H9 (cell line): ENCODE data around the gene RNF215. TPM values are rescaled to one million over a fixed set of nuclear protein-coding genes. Genes with fewer than 3 reads are reported as not detected.

Source experiments
- DNase-seq: peaks from one replicate; pipeline ENCODE4 v3.0.0-alpha.2; 2017
- H2AFZ ChIP-seq: one replicate; pipeline ENCODE4 v1.6.1; 2013; ENCODE audit warnings: mild to moderate bottlenecking, low read length, control low read depth, moderate library complexity
- H2AK5ac ChIP-seq: 2 replicates; pipeline ENCODE4 v1.6.1; 2013; ENCODE audit warnings: low read length, control low read depth, mixed read lengths; ENCODE audit not compliant: insufficient read length
- H2BK120ac ChIP-seq: one replicate; pipeline ENCODE4 v1.6.1; 2013; ENCODE audit warnings: low read depth, mild to moderate bottlenecking, low read length, control low read depth, inconsistent platforms; ENCODE audit not compliant: poor library complexity, severe bottlenecking
- H2BK12ac ChIP-seq: 2 replicates; pipeline ENCODE4 v1.6.1; 2013; ENCODE audit warnings: low read length, control low read depth, mixed read lengths, low read depth; ENCODE audit not compliant: insufficient read length
- H2BK15ac ChIP-seq: 2 replicates; pipeline ENCODE4 v1.6.1; 2013; ENCODE audit warnings: low read depth, low read length, control low read depth
- H2BK20ac ChIP-seq: one replicate; pipeline ENCODE4 v1.6.1; 2013; ENCODE audit warnings: low read depth, mild to moderate bottlenecking, low read length, control low read depth, inconsistent platforms; ENCODE audit not compliant: poor library complexity, severe bottlenecking
- H2BK5ac ChIP-seq: 2 replicates; pipeline ENCODE4 v1.6.1; 2013; ENCODE audit warnings: low read length, control low read depth, mixed read lengths; ENCODE audit not compliant: insufficient read length
- H3K14ac ChIP-seq: 2 replicates; pipeline ENCODE4 v1.6.1; 2013; ENCODE audit warnings: low read length, control low read depth; ENCODE audit not compliant: insufficient read depth
- H3K18ac ChIP-seq: 2 replicates; pipeline ENCODE4 v1.6.1; 2013; ENCODE audit warnings: low read depth, mild to moderate bottlenecking, mixed read lengths, low read length, control low read depth; ENCODE audit not compliant: insufficient read length
- H3K23ac ChIP-seq: 2 replicates; pipeline ENCODE4 v1.6.1; 2013; ENCODE audit warnings: low read length, control low read depth, mixed read lengths, low read depth; ENCODE audit not compliant: insufficient read length
- H3K23me2 ChIP-seq: 2 replicates; pipeline ENCODE4 v1.6.1; 2013; ENCODE audit warnings: low read depth, mild to moderate bottlenecking, mixed read lengths, low read length, control low read depth; ENCODE audit not compliant: insufficient read length, poor library complexity, severe bottlenecking
- H3K27ac ChIP-seq: 2 replicates; pipeline ENCODE4 v1.5.1; 2013; ENCODE audit warnings: low read length, control low read depth, mixed read lengths, low read depth; ENCODE audit not compliant: insufficient read length
- H3K27me3 ChIP-seq: 2 replicates; pipeline ENCODE4 v1.6.1; 2013; ENCODE audit warnings: low read length, control low read depth, inconsistent platforms; ENCODE audit not compliant: insufficient read depth
- H3K4ac ChIP-seq: 2 replicates; pipeline ENCODE4 v1.6.1; 2013; ENCODE audit warnings: low read depth, mild to moderate bottlenecking, control low read depth, inconsistent platforms, low read length, moderate library complexity
- H3K4me1 ChIP-seq: 2 replicates; pipeline ENCODE4 v1.6.1; 2013; ENCODE audit warnings: low read length, control low read depth, inconsistent platforms; ENCODE audit not compliant: insufficient read depth
- H3K4me2 ChIP-seq: 2 replicates; pipeline ENCODE4 v1.6.1; 2013; ENCODE audit warnings: low read length, control low read depth, mixed read lengths; ENCODE audit not compliant: insufficient read length, insufficient read depth
- H3K56ac ChIP-seq: 2 replicates; pipeline ENCODE4 v1.6.1; 2013; ENCODE audit warnings: low read depth, mild to moderate bottlenecking, mixed read lengths, low read length, control low read depth; ENCODE audit not compliant: insufficient read length
- H3K79me1 ChIP-seq: 2 replicates; pipeline ENCODE4 v1.6.1; 2013; ENCODE audit warnings: low read depth, mild to moderate bottlenecking, moderate library complexity, low read length, control low read depth, inconsistent platforms; ENCODE audit not compliant: insufficient read depth, poor library complexity, severe bottlenecking
- H3K79me2 ChIP-seq: 2 replicates; pipeline ENCODE4 v1.6.1; 2013; ENCODE audit warnings: low read length, control low read depth, inconsistent platforms; ENCODE audit not compliant: insufficient read depth
- H3K9ac ChIP-seq: 2 replicates; pipeline ENCODE4 v1.6.1; 2013; ENCODE audit warnings: low read length, control low read depth, mixed read lengths; ENCODE audit not compliant: insufficient read length; ENCODE audit errors: extremely low read depth
- H3K9me3 ChIP-seq: one replicate; pipeline ENCODE4 v1.6.1; 2013; ENCODE audit warnings: low read depth, low read length, inconsistent platforms; ENCODE audit not compliant: control insufficient read depth
- H3T11ph ChIP-seq: one replicate; pipeline ENCODE4 v1.6.1; 2013; ENCODE audit warnings: mild to moderate bottlenecking, low read length, control low read depth, inconsistent platforms
- H4K20me1 ChIP-seq: one replicate; pipeline ENCODE4 v1.6.1; 2013; ENCODE audit not compliant: control insufficient read depth, insufficient read length, insufficient read depth
- H4K5ac ChIP-seq: 2 replicates; pipeline ENCODE4 v1.6.1; 2013; ENCODE audit warnings: low read depth, mild to moderate bottlenecking, mixed read lengths, low read length, control low read depth; ENCODE audit not compliant: insufficient read length
- H4K8ac ChIP-seq: replicated peaks from 2 replicates; pipeline ENCODE4 v1.6.1; 2013; ENCODE audit warnings: low read length, control low read depth, mixed read lengths, low read depth; ENCODE audit not compliant: insufficient read length
- H4K91ac ChIP-seq: 2 replicates; pipeline ENCODE4 v1.6.1; 2013; ENCODE audit warnings: low read depth, mild to moderate bottlenecking, moderate library complexity, mixed read lengths, low read length, control low read depth; ENCODE audit not compliant: insufficient read length
- H3K27ac Mint-ChIP-seq, 3 experiments: 2 replicates in 2 of 3; 3 replicates in 1 of 3; pipeline ENCODE4 v1.8.0; 2020 to 2021; ENCODE audit warnings: mixed read lengths in 3 of 3, mild to moderate bottlenecking in 1 of 3, moderate library complexity in 1 of 3
- H3K27me3 Mint-ChIP-seq: 2 replicates; pipeline ENCODE4 v1.8.0; 2021; ENCODE audit warnings: low read depth, mild to moderate bottlenecking, moderate library complexity, mixed read lengths
- H3K36me3 Mint-ChIP-seq, 3 experiments: 2 replicates in 2 of 3; 3 replicates in 1 of 3; pipeline ENCODE4 v1.8.0; 2020 to 2021; ENCODE audit warnings: low read depth in 3 of 3, mixed read lengths in 3 of 3; ENCODE audit not compliant: insufficient read depth in 1 of 3
- H3K4me1 Mint-ChIP-seq, 2 experiments: 2 replicates each; pipeline ENCODE4 v1.8.0; 2020; ENCODE audit warnings: mixed read lengths in 2 of 2
- H3K4me3 Mint-ChIP-seq, 2 experiments: 2 replicates in 1 of 2; 3 replicates in 1 of 2; pipeline ENCODE4 v1.8.0; 2020 to 2021; ENCODE audit warnings: mild to moderate bottlenecking in 2 of 2, mixed read lengths in 2 of 2, moderate library complexity in 1 of 2
- H3K9me3 Mint-ChIP-seq, 2 experiments: 2 replicates in 1 of 2; 3 replicates in 1 of 2; pipeline ENCODE4 v1.8.0; 2020; ENCODE audit warnings: mild to moderate bottlenecking in 2 of 2, mixed read lengths in 2 of 2, moderate library complexity in 1 of 2
- CTCF ChIP-seq: fragments of 200-600 bp; sonication (generic); conservative IDR thresholded peaks from 3 replicates; pipeline ENCODE4 v1.8.0; 2021; ENCODE audit warnings: antibody characterized with exemption, mild to moderate bottlenecking
- WGBS: extraction: QIAGEN DNeasy Blood & Tissue Kit; methylation state at CpG from one replicate; pipeline ENCODE4 v1.1.7; 2013; ENCODE audit warnings: missing lambda C conversion rate, low lambda C conversion rate, mixed read lengths; ENCODE audit not compliant: insufficient read length; ENCODE audit errors: extremely low coverage; 5-methylcytosine and 5-hydroxymethylcytosine counted together
- total RNA-seq: library from RNA; stranded (reverse); gene quantifications from 2 replicates; pipeline ENCODE4 v1.2.1, GENCODE V29; 2021

The RNF215 gene
- total RNA-seq, 1 experiment from 2014 or later, result 24.5 TPM

- Histone ChIP-seq H3K9me3 (no peaks in the 10 kb centered on the region), H3K27me3 (no peaks in the 10 kb centered on the region), H3K4ac (no peak overlapping the region), H2BK15ac (no peak overlapping the region), H3K27ac (no peak overlapping the region), H3K79me2 (peaks cover 21% of the 10 kb centered on the region), H2BK120ac (no peak overlapping the region), H3K23ac (no peak overlapping the region), H4K8ac (no peak overlapping the region), H4K91ac (no peak overlapping the region), H3K4me1 (no peaks in the 10 kb centered on the region), H4K5ac (no peak overlapping the region), H3K4me2 (no peak overlapping the region), H3K79me1 (peaks cover 10% of the 10 kb centered on the region), H2BK20ac (no peak overlapping the region), H3K18ac (no peak overlapping the region), H2AFZ (no peak overlapping the region), H3K9ac (no peak overlapping the region), H3K14ac (no peak overlapping the region), H3K56ac (no peak overlapping the region), H2BK12ac (no peak overlapping the region), H3T11ph (no peak overlapping the region), H2BK5ac (no peak overlapping the region), H4K20me1 (no peaks in the 10 kb centered on the region), H3K23me2 (peaks cover 3% of the 10 kb centered on the region), H2AK5ac (no peak overlapping the region)
- H3K9me3 Mint-ChIP-seq, result no peaks in the 10 kb centered on the region
- DNase-seq, result no peak
- H3K36me3 Mint-ChIP-seq, result peaks cover 26 to 69% (median 67%) of the 10 kb centered on the region in 3 experiments
- no peak overlapping the region for H3K4me3 Mint-ChIP-seq
- H3K27me3 Mint-ChIP-seq, result no peaks in the 10 kb centered on the region
- H3K4me1 Mint-ChIP-seq, result peaks cover 9 to 10% of the 10 kb centered on the region in 2 experiments
- TF ChIP-seq CTCF, result no peak
- H3K27ac Mint-ChIP-seq, result no peak overlapping the region
- no CpG with 5 or more reads among the region's 3 CpGs for WGBS
Measured at GRCh38 chr22:30351226-30351625, 36.0 kb downstream of the RNF215 start.
